ENCODE measurements around the gene COCH. TPM values are rescaled to one million over a fixed set of nuclear protein-coding genes. Genes with fewer than 3 reads are reported as not detected.

COCH gene
- 16.8 and 16.9 TPM in 2 replicates for total RNA-seq
- long read RNA-seq, transcript COCH-214 (11 exons, 2,884 nt): minor isoform, 11 of 65 reads
- long read RNA-seq, transcript COCH-202 (12 exons, 2,571 nt): major isoform, 36 of 65 reads
- long read RNA-seq, partial matches to known transcripts: 4 of 65 reads
- long read RNA-seq, other reads (novel, unspliced or antisense): 13 of 65 reads

- peak; percentile 59 for TF ChIP-seq CTCF (conservative IDR thresholded peaks at IDR 0.05)
- Mint-ChIP-seq H3K4me3 (peak within 1 kb of the TSS; percentile 86), H3K4me1 (peaks cover 10% of the 10 kb centered on the region), H3K36me3 (ENCODE audit: low read depth) (no peaks in the 10 kb centered on the region), H3K27me3 (ENCODE audit: low read depth) (peaks cover 65% of the 10 kb centered on the region), H3K9me3 (no peaks in the 10 kb centered on the region), H3K27ac (ENCODE audit: unreplicated experiment) (no peak within 1 kb of the TSS)
- peak; percentile 56 for DNase-seq (ENCODE audit: low read depth, low spot score)
These were observed at the start of gene COCH for GRCh38 chr14:30874120-30874998. TSS of gene COCH (plus strand) at chr14:30874559. CDS start at chr14:30874939, 380 bp downstream.

- no peak for TF ChIP-seq CTCF (conservative IDR thresholded peaks at IDR 0.05)
- Mint-ChIP-seq H3K9me3 (peaks cover 10% of the 10 kb centered on the region), H3K4me3 (no peak overlapping the region), H3K36me3 (ENCODE audit: low read depth) (peaks cover 4% of the 10 kb centered on the region), H3K27me3 (ENCODE audit: low read depth) (no peaks in the 10 kb centered on the region), H3K27ac (ENCODE audit: unreplicated experiment) (no peak overlapping the region), H3K4me1 (no peaks in the 10 kb centered on the region)
- no peak for DNase-seq (ENCODE audit: low read depth, low spot score)
These were observed 48.3 kb upstream of the COCH start for GRCh38 chr14:30826070-30826469.

GRCh38 chr14:30829853-30830252, 44.5 kb upstream of the COCH start:
- Mint-ChIP-seq H3K27me3 (ENCODE audit: low read depth) (no peaks in the 10 kb centered on the region), H3K4me3 (no peak overlapping the region), H3K36me3 (ENCODE audit: low read depth) (peaks cover 1% of the 10 kb centered on the region), H3K27ac (ENCODE audit: unreplicated experiment) (no peak overlapping the region), H3K4me1 (no peaks in the 10 kb centered on the region), H3K9me3 (peaks cover 10% of the 10 kb centered on the region)
- TF ChIP-seq CTCF (conservative IDR thresholded peaks at IDR 0.05): no peak
- no peak for DNase-seq (ENCODE audit: low read depth, low spot score)

DNA sequence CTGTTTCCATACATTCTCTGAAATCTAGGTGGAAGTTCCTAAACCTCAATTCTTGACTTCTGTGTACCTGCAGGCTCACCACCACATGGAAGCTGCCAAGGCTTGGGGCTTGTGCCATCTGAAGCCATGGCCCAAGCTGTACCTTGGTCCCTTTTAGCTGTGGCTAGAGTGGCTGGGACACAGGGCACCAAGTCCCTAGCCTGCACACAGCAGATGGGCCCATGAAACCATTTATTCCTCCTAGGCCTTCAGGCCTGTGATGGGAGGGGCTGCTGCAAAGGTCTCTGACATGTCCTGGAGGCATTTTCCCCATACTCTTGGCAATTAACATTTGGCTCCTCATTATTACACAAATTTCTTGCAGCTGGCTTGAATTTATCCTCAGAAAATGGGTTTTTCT, 40.0 kb upstream of the COCH start:
- Mint-ChIP-seq H3K4me3 (no peak overlapping the region), H3K27me3 (ENCODE audit: low read depth) (no peaks in the 10 kb centered on the region), H3K27ac (ENCODE audit: unreplicated experiment) (no peak overlapping the region), H3K4me1 (no peaks in the 10 kb centered on the region), H3K36me3 (ENCODE audit: low read depth) (no peaks in the 10 kb centered on the region), H3K9me3 (peaks cover 8% of the 10 kb centered on the region)
- DNase-seq (ENCODE audit: low read depth, low spot score): no peak
- TF ChIP-seq CTCF (conservative IDR thresholded peaks at IDR 0.05): no peak

DNA sequence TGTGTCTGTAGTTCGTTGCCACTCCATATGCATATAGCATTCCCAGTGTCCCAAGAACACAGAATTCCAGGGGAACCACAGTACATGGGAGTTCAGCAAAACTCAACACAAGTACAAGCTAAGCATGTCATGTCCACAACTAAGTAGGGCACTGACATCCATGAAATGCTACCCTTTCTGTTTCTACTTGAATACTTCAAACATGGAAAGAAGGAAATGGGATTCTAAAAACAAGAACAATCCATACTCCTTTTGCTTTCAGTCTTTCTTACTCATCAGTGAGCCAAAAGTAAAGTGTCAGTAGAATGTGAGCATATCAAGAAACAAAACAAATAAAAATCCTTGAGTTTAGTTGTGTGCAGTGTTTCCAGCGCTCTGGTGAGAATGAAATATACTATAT, 36.0 kb upstream of the COCH start:
- peaks cover 4% of the 10 kb centered on the region for H3K27me3 Mint-ChIP-seq (ENCODE audit: low read depth)
- H3K4me3 Mint-ChIP-seq: no peak overlapping the region
- H3K36me3 Mint-ChIP-seq (ENCODE audit: low read depth): no peaks in the 10 kb centered on the region
- TF ChIP-seq CTCF (conservative IDR thresholded peaks at IDR 0.05): no peak
- no peaks in the 10 kb centered on the region for H3K4me1 Mint-ChIP-seq
- peaks cover 8% of the 10 kb centered on the region for H3K9me3 Mint-ChIP-seq
- H3K27ac Mint-ChIP-seq (ENCODE audit: unreplicated experiment): no peak overlapping the region
- no peak for DNase-seq (ENCODE audit: low read depth, low spot score)
